Measurements from ENCODE around the gene ALOX5. TPM values are rescaled to one million over a fixed set of nuclear protein-coding genes. Genes with fewer than 3 reads are reported as not detected.

The ALOX5 gene
- total RNA-seq, 2 donors from 2014 or later = 20.1 to 46.5 TPM

DNA sequence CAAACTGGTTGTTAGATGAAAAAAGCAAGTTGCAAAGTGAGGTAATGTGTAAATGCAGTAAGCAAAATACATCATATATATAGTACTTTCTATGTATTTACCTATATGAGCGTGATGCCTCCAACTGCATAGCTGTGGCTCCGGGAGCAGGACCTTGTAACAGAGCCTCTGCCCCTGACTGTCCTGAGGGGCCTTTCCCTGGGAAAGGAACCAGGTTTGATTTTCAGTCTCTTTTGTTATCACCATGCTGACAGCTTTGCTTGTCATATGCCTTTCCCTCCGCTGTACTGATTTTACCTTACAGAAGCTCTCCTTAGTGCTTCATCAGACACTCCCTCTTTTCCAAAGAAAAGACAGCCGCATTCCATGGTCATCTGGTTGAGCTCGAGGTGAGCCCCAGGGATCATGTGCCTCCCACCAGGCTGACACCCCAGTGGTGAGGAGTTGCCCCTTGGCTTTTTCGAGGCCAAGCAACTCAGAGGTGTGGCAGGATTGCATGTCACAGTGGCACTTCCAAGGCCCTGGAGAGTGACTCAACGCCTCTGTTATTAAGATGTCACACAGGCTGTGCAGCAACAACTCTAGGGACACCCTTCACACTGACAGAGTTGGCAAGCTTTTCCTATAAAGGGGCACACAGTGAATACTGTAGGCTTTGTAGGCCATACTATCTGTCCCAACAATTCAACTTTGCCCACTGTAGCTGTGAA lies 78.9 kb downstream of the ALOX5 start:
- DNase-seq (ENCODE audit: low spot score) = no peak
- intact Hi-C loops (cut with DNase I) = no loop called here

DNA sequence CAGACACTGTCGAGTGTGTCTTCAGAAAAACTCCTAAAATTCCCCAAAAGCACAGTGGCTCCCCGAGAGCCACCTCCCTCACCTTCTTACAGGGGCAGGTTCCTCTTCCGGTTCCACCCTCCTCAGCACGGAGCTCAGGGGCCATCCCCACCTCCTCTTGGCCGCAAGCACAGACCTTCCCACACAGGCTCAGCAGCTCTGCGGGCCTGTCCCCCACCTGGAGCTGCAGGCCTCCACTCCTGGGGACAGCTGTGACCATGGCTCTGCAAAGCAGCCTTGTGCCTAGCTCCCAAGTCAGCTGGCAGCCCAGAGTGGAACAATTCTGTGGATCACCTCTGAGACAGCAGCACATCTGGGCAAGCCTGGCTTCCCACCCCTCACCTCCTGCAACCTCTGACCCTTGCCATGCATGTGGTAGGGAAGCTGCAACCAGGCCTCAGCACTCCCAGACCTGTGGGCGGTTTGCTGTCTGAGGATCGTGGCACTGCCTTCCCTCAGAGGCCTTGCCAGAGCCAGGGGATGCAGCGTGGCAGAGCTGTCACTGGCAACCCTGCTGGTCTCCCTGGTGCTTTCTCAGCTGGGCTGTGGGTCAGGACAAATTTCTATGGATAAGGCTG lies 79.7 kb downstream of the ALOX5 start:
- DNase-seq (ENCODE audit: low spot score) = no peak
- intact Hi-C loops (cut with DNase I) = no loop called here

DNA sequence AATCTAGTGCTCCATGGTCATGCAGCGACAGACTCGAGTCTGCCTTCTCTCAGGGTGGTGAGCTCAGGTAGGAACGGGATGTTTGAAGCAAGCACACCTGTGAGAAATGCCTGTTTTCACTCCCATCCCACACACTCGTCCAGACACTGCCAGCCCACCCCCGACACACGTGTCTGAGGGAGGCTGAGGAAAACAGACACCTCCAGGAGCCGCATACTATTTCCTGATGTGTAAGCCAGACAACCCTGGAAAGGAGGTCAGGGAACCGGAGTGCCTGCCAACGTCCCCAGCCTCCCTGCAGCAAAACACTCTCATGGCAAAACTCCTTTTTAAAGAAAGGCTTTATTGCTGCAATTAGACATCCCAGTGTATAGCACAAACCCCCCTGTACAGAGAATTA lies 80.2 kb downstream of the ALOX5 start:
- intact Hi-C loops (cut with DNase I) = no loop called here
- DNase-seq (ENCODE audit: low spot score) = no peak

DNA sequence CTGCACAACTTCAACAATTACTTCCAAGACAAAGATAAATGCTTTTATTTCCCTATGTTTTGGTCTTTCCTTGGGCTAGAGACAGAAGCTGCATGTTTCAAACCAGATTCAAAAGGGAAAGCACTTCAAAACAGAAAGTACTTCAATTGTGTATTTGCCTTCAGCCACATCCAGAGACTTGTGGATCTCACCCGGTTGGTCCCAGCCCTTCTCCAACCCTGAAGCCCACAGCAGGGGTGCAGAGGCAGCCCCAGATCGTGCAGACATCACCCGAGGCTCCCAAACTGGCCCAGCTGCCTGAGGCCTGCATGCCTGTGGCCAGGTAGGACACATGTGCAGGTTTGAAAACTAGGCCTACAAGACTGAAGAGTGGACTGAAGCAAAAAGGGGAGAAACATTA lies 80.8 kb downstream of the ALOX5 start:
- intact Hi-C loops (cut with DNase I) = no loop called here

DNA sequence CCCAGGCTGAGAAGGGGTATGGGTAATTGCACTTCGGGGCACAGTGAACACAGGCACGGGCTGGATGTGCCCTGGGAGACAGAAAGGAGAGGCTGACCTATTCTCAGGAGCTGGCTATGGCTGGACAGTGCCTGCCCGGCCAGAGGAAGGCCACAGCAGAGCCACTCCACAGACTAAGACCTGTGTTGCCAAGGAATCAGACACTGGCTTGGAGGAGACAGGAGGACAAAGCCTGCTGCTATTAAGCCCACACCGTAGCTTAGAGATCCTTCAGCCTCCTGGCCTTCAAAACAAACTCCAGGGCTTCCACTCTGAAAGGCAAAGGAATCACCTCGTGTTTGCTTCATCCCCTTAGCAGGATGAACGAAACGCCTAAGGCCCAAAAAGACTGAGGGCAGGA lies 82.2 kb downstream of the ALOX5 start:
- no peak for DNase-seq (ENCODE audit: low spot score)
- intact Hi-C loops (cut with DNase I) = no loop called here

More for the DNA sequence above, 80.8 kb downstream of the ALOX5 start:
- DNase-seq (ENCODE audit: low spot score) = no peak

DNA sequence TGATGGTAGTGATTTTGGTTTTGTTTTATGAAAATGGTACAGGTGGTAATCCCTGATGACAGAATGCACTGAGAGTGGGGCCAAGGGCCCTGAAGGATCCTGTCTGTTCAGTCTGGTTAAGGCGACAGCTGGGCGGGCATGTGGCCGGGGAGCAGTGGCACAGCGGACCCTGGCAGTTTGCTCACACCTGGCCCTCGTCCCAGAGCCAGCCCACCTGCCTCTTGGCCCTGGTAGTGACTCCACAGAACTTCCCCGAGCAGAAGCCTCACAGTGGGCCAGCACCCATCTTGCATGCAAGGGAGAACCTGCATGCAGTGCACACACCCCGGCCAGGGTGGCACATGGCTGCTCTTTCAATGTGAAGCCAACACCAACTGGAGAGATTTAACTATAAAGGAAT lies 82.8 kb downstream of the ALOX5 start:
- intact Hi-C loops (cut with DNase I) = no loop called here

DNA sequence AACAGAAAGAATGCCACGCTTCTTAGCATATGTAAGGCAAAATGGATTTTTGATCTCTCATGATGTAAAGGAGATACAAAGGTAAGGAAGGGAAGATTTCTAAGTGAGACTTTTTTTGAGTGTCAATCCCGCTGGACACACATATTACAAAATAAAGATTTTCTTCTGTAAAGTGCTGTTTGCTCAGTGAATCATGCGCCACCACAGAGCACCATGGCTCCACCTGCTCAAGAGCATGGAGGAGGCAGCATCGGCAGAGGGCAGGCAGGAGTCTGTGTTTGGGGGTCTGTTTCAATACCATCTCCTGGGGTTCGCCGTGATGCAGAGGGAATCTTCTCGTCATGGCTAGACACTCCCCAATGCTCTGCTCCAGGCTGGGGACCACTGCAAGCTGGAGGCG lies 83.5 kb downstream of the ALOX5 start:
- intact Hi-C loops (cut with DNase I) = no loop called here

More for the DNA sequence above, 82.8 kb downstream of the ALOX5 start:
- no peak for DNase-seq (ENCODE audit: low spot score)

DNA sequence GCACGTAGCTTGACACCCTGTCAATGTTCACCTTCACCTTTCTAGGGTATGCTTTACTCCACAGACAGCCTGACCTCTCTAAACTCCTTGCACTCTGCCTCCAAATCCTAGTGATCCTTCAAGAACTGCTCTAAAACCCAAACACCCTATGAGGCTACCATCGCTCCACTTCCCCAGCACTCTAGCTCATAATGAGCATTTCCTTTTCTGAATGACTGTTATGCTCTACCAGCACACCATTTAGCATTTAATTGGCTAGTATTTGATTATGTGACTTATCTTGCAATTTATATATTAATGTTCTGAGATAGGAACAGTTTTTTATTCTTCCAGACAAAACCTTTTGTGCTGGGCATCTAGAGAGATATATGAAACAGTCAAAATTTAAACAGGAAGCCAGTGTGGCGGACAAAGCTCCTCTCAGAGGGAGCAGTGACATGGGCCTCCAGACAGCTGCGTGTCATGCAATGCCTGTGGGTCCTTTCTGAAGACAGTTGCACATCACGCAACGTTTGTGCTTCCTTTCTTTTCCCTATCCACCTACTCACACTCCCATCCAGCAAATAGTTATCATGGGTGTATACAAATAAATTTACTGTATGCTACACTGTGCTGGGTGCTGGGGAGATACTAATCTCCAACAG lies 86.3 kb downstream of the ALOX5 start:
- intact Hi-C loops (cut with DNase I) = no loop called here
- no peak for DNase-seq (ENCODE audit: low spot score)

More for the DNA sequence above, 83.5 kb downstream of the ALOX5 start:
- no peak for DNase-seq (ENCODE audit: low spot score)

DNA sequence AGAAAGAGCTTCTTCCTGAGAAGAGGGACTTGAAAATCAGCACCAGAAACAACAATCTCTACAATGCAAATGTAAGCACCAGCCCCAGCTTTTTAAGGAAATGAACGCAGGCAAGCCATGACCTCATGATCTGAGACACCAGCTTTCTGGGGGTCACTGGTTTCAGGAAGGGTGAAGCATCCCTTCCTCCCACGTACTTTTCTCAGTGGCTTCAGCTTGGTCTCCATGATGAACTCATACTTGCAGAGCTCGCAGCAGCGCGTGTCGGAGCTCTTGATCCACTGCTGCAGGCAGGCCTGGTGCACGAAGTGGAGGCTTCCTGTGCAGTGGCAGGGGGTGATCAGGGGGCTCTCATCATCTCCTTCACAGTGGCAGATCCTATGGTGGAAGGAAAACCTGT lies 87.0 kb downstream of the ALOX5 start:
- intact Hi-C loops (cut with DNase I) = no loop called here
- DNase-seq (ENCODE audit: low spot score) = no peak

DNA sequence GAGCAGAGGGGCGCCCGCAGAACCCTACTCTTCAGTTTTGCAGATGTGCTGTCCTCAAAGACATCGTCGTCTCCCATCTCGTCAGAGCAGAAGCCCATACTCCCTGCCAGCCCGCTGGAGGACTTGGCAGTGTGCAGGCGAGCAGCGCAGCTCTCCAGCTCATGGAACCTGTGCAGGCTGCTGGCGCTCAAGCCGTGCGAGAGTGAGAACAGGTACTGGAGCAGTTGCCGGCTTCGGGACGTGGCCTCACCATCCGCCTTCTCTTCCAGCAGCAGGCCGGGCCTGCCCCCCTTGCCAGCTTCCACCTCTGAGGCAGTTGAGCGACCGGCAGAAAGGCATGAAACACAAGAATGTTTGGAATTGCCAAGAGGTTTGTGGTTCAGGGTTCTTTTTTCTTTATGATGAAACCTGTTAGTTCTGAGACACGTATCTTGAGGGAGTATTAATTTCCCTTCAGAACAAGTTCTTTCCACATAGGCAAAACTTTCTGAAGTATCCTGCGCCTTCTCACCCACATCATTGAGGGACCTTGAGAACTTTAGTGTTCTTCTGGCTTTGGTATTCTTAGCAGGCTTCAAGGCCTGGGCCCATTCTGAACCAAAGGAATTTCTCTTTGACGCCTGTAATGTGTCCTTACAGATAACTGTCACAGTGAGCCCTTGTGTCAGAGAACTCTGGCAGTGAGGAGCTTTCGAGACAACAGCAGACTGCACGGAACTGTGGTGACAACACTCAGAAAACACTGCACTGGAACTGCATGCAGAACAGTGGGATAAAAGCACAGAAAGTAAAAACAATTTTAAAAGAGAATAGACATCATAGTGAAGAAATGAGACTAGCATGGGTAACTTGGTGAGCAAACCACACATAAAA lies 89.5 kb downstream of the ALOX5 start:
- intact Hi-C loops (cut with DNase I) = no loop called here
- no peak for DNase-seq (ENCODE audit: low spot score)

DNA sequence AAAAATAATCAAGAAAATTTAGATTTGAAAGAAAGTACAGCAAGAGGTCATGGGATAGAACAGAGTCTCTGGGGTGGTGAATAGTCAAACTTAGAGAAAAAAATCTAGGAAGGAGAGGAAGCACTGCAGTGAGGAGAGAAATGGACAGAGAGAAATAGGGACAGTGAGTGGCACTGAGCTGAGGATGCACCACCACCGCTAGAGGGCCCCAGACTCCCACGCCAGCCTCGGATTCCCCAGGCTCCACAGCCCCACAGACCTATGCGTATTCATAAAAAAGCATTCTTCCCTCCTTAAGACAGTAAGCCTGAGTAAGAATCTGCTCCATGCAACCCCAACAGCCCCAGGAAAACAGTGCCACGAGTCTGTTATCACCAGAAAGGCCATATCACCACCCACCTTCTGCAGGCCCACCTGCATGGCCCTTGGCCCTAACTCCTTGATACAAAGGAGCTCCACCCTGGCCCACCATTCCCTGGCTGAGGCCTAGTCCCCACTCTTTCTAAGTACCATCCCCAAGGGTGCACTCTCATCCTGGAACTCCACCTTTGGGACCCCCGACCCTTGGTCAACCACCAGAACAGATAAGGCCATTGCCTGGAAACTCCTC lies 91.0 kb downstream of the ALOX5 start:
- intact Hi-C loops (cut with DNase I) = no loop called here

DNA sequence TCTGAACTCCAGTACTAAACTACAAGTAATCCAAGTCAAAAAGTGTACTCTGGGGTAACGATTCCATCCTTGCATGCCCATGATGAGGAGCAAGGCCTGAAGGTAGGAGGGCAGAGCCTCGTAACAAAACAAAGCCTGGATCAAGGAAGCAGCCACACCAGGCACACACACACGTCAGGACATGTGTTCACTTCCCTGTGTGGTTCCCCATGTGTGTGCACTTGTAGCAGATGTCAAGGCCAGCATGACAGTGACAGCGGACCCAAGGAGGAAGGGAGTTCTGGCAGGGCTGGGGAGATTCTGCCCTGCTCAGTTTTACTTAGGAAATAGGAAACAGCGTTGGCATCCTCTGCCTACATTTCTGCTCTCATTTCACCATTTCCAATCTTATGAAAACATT lies 92.8 kb downstream of the ALOX5 start:
- intact Hi-C loops (cut with DNase I) = no loop called here
- no peak for DNase-seq (ENCODE audit: low spot score)

More for the DNA sequence above, 91.0 kb downstream of the ALOX5 start:
- peak; percentile 94 for DNase-seq (ENCODE audit: low spot score)

DNA sequence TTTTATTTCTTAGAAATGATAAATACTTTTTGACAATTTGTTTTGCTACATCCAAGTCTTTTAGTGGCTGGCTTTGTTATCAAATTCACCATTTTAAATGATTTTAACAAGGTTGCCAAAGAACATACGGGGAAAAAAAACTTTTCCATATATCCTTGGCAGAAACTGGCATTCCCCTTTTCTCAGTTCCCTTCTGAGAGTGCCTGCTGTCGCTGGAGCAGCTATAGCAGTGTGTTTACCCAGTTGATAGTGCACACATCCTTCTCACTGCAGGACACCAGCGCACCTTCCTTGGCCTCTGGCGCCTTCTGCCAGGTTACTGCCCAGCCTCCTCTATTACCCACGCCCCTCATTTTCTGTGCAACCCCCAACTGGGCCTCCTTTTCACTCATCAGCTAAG lies 94.1 kb downstream of the ALOX5 start:
- no peak for DNase-seq (ENCODE audit: low spot score)
- intact Hi-C loops (cut with DNase I) = no loop called here

DNA sequence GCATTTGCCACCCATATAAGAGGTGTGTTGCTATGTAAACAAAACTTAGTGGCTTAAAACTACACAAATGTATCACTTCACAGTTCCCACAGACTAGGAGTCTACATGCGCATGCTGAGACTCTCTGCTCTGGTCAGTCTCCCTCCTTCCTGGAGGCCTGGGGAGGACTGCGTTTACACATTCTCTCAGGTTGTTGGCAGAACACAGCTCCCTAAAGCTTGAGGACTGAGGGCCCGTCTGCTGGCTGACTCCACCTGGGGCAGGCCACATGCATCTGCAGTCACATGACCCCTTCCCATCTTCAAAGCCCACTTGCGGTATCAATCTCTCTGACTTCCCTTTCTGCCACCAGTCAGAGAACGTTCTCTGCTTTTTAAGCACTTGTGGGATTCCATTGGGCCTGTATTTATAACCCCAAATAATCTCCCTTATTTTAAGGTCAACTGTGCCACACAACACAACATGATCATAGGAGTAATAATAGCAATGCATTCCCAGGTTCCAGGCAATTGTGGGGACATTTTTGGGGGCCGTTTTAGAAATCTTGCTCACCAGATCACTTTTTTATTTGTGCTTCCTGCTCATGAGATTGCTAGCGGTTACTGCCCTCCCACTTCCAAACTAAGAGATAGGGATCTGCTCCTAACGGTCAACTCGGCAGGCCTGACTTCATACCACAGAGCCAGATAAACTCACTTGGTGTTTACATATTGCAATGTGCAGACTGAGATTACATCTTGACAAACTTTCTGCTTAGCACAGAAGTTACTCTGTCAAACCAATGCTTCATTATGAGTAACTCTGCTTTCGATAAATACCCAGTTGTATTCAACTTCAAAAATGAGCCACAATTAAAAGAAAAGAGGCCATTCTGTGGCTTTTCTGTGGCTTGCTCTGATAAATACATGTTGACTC lies 96.3 kb downstream of the ALOX5 start:
- no peak for DNase-seq (ENCODE audit: low spot score)
- intact Hi-C loops (cut with DNase I) = no loop called here

DNA sequence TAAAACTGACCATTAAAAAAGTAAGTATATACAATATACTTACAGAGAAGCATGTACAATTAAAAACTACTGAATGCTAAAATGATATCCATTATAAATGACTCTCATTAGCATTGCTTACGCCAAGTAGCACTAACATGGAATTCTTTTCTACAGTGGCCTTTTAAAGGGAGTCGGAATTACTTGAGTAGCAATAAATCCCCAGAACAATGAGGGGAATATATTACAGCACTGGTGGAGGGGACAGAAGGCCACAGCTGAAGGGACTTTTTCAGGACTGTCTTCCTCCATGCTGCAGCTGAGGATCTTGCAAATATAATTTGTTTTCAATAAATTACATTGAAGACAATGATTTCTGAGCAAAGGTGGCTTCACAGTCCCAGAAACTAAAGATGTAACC lies 97.0 kb downstream of the ALOX5 start:
- intact Hi-C loops (cut with DNase I) = no loop called here
- no peak for DNase-seq (ENCODE audit: low spot score)

DNA sequence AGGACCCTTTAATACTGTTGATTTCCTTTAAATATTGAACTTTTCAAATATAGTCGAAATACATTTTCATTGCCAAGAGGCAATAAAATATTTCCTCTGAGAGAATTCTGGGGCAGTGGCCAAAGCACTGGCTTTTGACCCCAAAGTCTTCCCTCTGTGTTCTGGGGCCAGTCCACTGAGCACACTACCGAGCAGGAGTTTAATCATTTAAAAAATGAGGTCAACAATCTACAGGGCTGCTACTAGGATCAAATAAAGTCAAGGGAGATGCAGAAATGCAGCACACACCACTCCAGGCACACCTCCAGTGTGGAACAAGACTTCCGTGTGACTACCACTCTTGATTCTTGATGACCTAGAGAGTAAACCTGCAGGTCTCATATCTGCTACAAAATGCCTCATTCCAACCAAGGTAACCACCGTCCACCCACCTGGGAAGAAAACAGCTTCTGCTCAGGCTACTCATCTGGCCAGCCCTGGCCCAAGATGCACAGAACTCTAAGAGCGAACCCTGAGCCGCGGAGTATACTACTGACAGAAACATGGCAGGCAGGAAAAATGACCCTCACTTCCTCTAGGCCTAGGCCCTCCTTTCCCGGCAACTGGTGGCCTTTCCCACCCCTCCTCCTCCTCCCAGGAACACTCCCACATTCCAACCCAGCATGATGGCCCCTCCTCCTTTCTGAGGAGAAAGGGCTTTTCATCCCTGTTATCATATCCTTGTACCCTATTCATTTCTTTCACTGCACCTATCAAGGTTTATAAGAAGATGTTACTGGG lies 97.7 kb downstream of the ALOX5 start:
- intact Hi-C loops (cut with DNase I) = no loop called here
- no peak for DNase-seq (ENCODE audit: low spot score)

DNA sequence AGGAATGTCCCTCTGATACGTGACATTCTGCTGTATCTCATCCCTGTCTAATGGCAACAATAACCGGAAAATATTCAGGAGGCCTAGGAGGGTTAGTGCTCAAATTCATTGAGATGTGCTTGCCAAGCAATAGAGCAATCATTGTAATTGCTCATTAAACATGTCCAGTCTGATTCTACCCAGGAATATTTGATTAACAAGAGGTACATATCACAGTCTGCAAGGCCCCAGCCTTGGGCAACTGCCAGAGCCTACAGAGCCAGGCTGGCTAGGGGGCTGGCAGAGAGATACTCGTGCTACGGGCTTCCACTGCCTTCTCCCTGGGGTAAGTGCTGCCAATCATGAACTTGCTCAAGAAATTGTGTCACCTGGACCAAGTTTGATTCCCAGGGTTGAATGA lies 99.1 kb downstream of the ALOX5 start:
- DNase-seq (ENCODE audit: low spot score) = no peak
- intact Hi-C loops (cut with DNase I) = no loop called here

DNA sequence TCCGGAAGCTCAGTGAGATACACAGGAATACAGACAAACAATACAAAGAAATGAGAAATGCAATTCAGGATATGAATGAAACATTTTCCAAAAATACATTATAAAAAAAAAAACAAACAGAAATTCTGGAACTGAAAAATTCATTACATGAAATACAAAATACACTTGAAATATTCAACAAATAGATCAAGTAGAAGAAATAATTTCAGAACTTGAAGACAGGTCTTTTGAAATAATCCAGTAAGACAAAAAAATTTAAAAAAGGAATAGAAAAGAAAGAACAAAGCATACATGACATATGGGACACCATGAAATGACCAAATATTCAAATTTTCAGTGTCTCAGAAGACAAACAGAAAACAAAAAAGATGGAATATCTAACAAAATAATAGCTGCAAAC lies 102.5 kb downstream of the ALOX5 start:
- intact Hi-C loops (cut with DNase I) = no loop called here
- DNase-seq (ENCODE audit: low spot score) = no peak
